Gastrocnemius medialis (tissue), 4 donors: ENCODE data around the gene SERPINA5. TPM values are rescaled to one million over a fixed set of nuclear protein-coding genes. Genes with fewer than 3 reads are reported as not detected.

Source experiments
- ATAC-seq, 2 donors: fragments of 150-250 bp; one replicate each; pipeline ENCODE4 v1.9.1; 2016
- DNase-seq, 2 donors: peaks; one replicate each; pipeline ENCODE4 v3.0.0-alpha.2; 2019
- H3K27ac ChIP-seq, 4 donors: fragments of 200-600 bp; sonication (generic); 1 replicate in 1 of 4; 2 replicates in 3 of 4; pipeline ENCODE4 v1.5.1; 2016 to 2018; ENCODE audit warnings: mild to moderate bottlenecking in 2 of 4, moderate library complexity in 1 of 4
- H3K27me3 ChIP-seq, 3 donors: fragments of 200-600 bp; sonication (generic) in 2 of 3; 1 replicate in 1 of 3; 2 replicates in 2 of 3; pipeline versions ENCODE4 v1.5.1 to v1.6.0; 2016 to 2019; ENCODE audit warnings: mild to moderate bottlenecking in 1 of 3, moderate library complexity in 1 of 3
- H3K36me3 ChIP-seq, 2 donors: fragments of 200-600 bp; sonication (generic) in 1 of 2; one replicate each; pipeline ENCODE4 v1.5.1; 2017 to 2018
- H3K4me1 ChIP-seq, 2 donors: fragments of 200-600 bp; sonication (generic) in 1 of 2; one replicate each; pipeline ENCODE4 v1.5.1; 2016 to 2017; ENCODE audit warnings: mild to moderate bottlenecking in 2 of 2
- H3K4me3 ChIP-seq, 4 donors: fragments of 200-600 bp; sonication (generic) in 3 of 4; 1 replicate in 1 of 4; 2 replicates in 3 of 4; pipeline ENCODE4 v1.5.1; 2016 to 2019; ENCODE audit warnings: mild to moderate bottlenecking in 2 of 4
- H3K9me3 ChIP-seq, 3 donors: fragments of 200-600 bp; sonication (generic) in 2 of 3; 1 replicate in 1 of 3; 2 replicates in 2 of 3; pipeline ENCODE4 v1.5.1; 2016 to 2019
- CTCF ChIP-seq, 5 experiments: fragments of 450-650 bp in 3 of 5; fragments of 200-600 bp in 2 of 5; sonication (generic) in 2 of 5; IDR thresholded peaks in 4 of 5; conservative IDR thresholded peaks in 1 of 5; 1 replicate in 4 of 5; 2 replicates in 1 of 5; pipeline ENCODE4 v1.5.1; 2016 to 2019; ENCODE audit warnings: antibody characterized with exemption in 5 of 5, mild to moderate bottlenecking in 3 of 5, moderate library complexity in 3 of 5
- POLR2A ChIP-seq, 2 donors: fragments of 450-650 bp; IDR thresholded peaks; one replicate each; pipeline ENCODE4 v1.6.1; 2017; ENCODE audit warnings: antibody characterized with exemption in 2 of 2, mild to moderate bottlenecking in 2 of 2, moderate library complexity in 2 of 2
- in situ Hi-C, 4 donors: fragments of 200-750 bp; cut with MboI; loops; one replicate each; pipeline versions ENCODE4 v1.15.0 to v1.8.0; 2017; ENCODE audit warnings: low sequenced_read_pairs in 4 of 4
- intact Hi-C: fragments of 100-400 bp; cut with DNase I; formaldehyde crosslinking; loops from one replicate; pipeline ENCODE4 v1.15.1; 2023; ENCODE audit warnings: low total_unique reads
- total RNA-seq, 4 donors: library from RNA; depleted of rRNA; stranded (reverse); fragments of >200 nt; gene quantifications; one replicate each; pipeline versions ENCODE4 v1.1.0 to v1.2.3, GENCODE V29; 2016

The SERPINA5 gene
- total RNA-seq, 4 donors from 2014 or later: 1.8 to 63.2 (median 19.8) TPM

- Histone ChIP-seq H3K36me3 (no peaks in the 10 kb centered on the region), H3K9me3 (no peaks in the 10 kb centered on the region), H3K27me3 (no peaks in the 10 kb centered on the region), H3K27ac (no peak overlapping the region), H3K4me3 (no peak overlapping the region), H3K4me1 (no peaks in the 10 kb centered on the region)
- ATAC-seq: no peak
- TF ChIP-seq CTCF (IDR thresholded peaks at IDR 0.05 in 4 of 5, conservative IDR thresholded peaks at IDR 0.05 in 1 of 5) (no peak), POLR2A (IDR thresholded peaks at IDR 0.05) (no peak)
- in situ Hi-C loops (no loop called here), intact Hi-C loops (no loop called here)
- DNase-seq: no peak
These were observed 43.5 kb downstream of the SERPINA5 start for GRCh38 chr14:94624537-94625352.

GRCh38 chr14:94625353-94625635, 44.1 kb downstream of the SERPINA5 start:
- DNase-seq (no peak), ATAC-seq (no peak)
- Histone ChIP-seq H3K27ac (no peak overlapping the region), H3K4me3 (no peak overlapping the region), H3K4me1 (no peaks in the 10 kb centered on the region), H3K27me3 (no peaks in the 10 kb centered on the region), H3K36me3 (no peaks in the 10 kb centered on the region), H3K9me3 (no peaks in the 10 kb centered on the region)
- intact Hi-C loops: no loop called here
- no peak for TF ChIP-seq CTCF (IDR thresholded peaks at IDR 0.05 in 4 of 5, conservative IDR thresholded peaks at IDR 0.05 in 1 of 5)
- no peak for TF ChIP-seq POLR2A (IDR thresholded peaks at IDR 0.05)
- in situ Hi-C loops: no loop called here

GRCh38 chr14:94628578-94628977, 47.4 kb downstream of the SERPINA5 start:
- Histone ChIP-seq H3K4me3 (no peak overlapping the region), H3K27ac (no peak overlapping the region), H3K4me1 (no peaks in the 10 kb centered on the region), H3K27me3 (no peaks in the 10 kb centered on the region), H3K9me3 (no peaks in the 10 kb centered on the region), H3K36me3 (no peaks in the 10 kb centered on the region)
- in situ Hi-C loops: no loop called here
- TF ChIP-seq POLR2A (IDR thresholded peaks at IDR 0.05) (no peak), CTCF (IDR thresholded peaks at IDR 0.05 in 4 of 5, conservative IDR thresholded peaks at IDR 0.05 in 1 of 5) (no peak)
- intact Hi-C loops: no loop called here
- DNase-seq: no peak
- no peak for ATAC-seq

GRCh38 chr14:94630396-94630795, 49.2 kb downstream of the SERPINA5 start:
- Histone ChIP-seq H3K4me3 (no peak overlapping the region), H3K36me3 (no peaks in the 10 kb centered on the region), H3K4me1 (no peaks in the 10 kb centered on the region), H3K27ac (no peak overlapping the region), H3K9me3 (no peaks in the 10 kb centered on the region), H3K27me3 (no peaks in the 10 kb centered on the region)
- intact Hi-C loops: no loop called here
- ATAC-seq (no peak), DNase-seq (no peak)
- in situ Hi-C loops: no loop called here
- TF ChIP-seq POLR2A (IDR thresholded peaks at IDR 0.05): no peak

GRCh38 chr14:94631050-94631449, 49.8 kb downstream of the SERPINA5 start:
- H3K36me3 ChIP-seq: no peaks in the 10 kb centered on the region
- intact Hi-C loops (no loop called here), in situ Hi-C loops (no loop called here)
- no peak overlapping the region for H3K4me3 ChIP-seq
- ATAC-seq (no peak), DNase-seq (no peak)
- TF ChIP-seq POLR2A (IDR thresholded peaks at IDR 0.05) (no peak), CTCF (IDR thresholded peaks at IDR 0.05 in 4 of 5, conservative IDR thresholded peaks at IDR 0.05 in 1 of 5) (no peak)
- no peaks in the 10 kb centered on the region for H3K4me1 ChIP-seq
- H3K9me3 ChIP-seq: no peaks in the 10 kb centered on the region
- no peaks in the 10 kb centered on the region for H3K27me3 ChIP-seq
- no peak overlapping the region for H3K27ac ChIP-seq
